CD4-positive, alpha-beta T cell treated with Interleukin-17A for 1 hour (primary cell): Measurements from ENCODE around the gene UBR3.
"Not testable (repeated sequence)": the region's sequence is repeated elsewhere in the genome, so short reads cannot be mapped to it uniquely, and the experiment has no call there.

Source experiments
- DNase-seq: peaks from one replicate; pipeline ENCODE4 v3.0.0-alpha.2; 2020

The UBR3 gene

GRCh38 chr2:169824373-169825333 is 2.6 kb upstream of the UBR3 start, which contains the start of gene METTL5:
TSS of gene METTL5 (minus strand) at chr2:169824905. CDS start at chr2:169824597, 308 bp downstream.
- DNase-seq, result peak; percentile 78

- peak; percentile 53 for DNase-seq
Observed at GRCh38 chr2:169828141-169828811, 1.0 kb downstream of the UBR3 start.

- no peak for DNase-seq
Observed at GRCh38 chr2:169834401-169834800, 7.1 kb downstream of the UBR3 start.

- DNase-seq, result no peak
Observed at GRCh38 chr2:169838743-169839489, 11.7 kb downstream of the UBR3 start.

GRCh38 chr2:169839954-169840746 is 12.9 kb downstream of the UBR3 start:
- no peak for DNase-seq

GRCh38 chr2:169840747-169841142 is 13.5 kb downstream of the UBR3 start:
- DNase-seq, result no peak

GRCh38 chr2:169841625-169842024 is 14.4 kb downstream of the UBR3 start:
- not testable (repeated sequence) for DNase-seq

- no peak for DNase-seq
Observed at GRCh38 chr2:169845016-169845415, 17.8 kb downstream of the UBR3 start.

- DNase-seq, result not testable (repeated sequence)
Observed at GRCh38 chr2:169848959-169849693, 21.9 kb downstream of the UBR3 start.

- DNase-seq, result no peak
Observed at GRCh38 chr2:169849710-169850109, 22.5 kb downstream of the UBR3 start.

- DNase-seq, result no peak
Observed at GRCh38 chr2:169853041-169853668, 25.9 kb downstream of the UBR3 start.

- DNase-seq, result not testable (repeated sequence)
Observed at GRCh38 chr2:169855281-169856258, 28.3 kb downstream of the UBR3 start.

- DNase-seq, result no peak
Observed at GRCh38 chr2:169859423-169859822, 32.2 kb downstream of the UBR3 start.

- DNase-seq, result no peak
Observed at GRCh38 chr2:169860149-169860548, 32.9 kb downstream of the UBR3 start.

- no peak for DNase-seq
Observed at GRCh38 chr2:169862816-169863215, 35.6 kb downstream of the UBR3 start.

GRCh38 chr2:169865492-169865891 is 38.2 kb downstream of the UBR3 start:
- no peak for DNase-seq

- not testable (repeated sequence) for DNase-seq
Observed at GRCh38 chr2:169866230-169866629, 39.0 kb downstream of the UBR3 start.

GRCh38 chr2:169867579-169867978 is 40.3 kb downstream of the UBR3 start:
- DNase-seq, result no peak

- no peak for DNase-seq
Observed at GRCh38 chr2:169868951-169869350, 41.7 kb downstream of the UBR3 start.

GRCh38 chr2:169871369-169871768 is 44.1 kb downstream of the UBR3 start:
- not testable (repeated sequence) for DNase-seq
